ENCODE measurements around the gene KCNN1.

- TF ChIP-seq CTCF (IDR thresholded peaks at IDR 0.05 in 4 of 5, conservative IDR thresholded peaks at IDR 0.05 in 1 of 5) (no peak), POLR2A (IDR thresholded peaks at IDR 0.05) (no peak)
These were observed 19.7 kb upstream of the KCNN1 start for GRCh38 chr19:17946965-17947784.
